HG03439 (cell line): ENCODE measurements around the gene ZNF526.
A peak's percentile ranks its signal among the peaks of the same experiment; 100 is the strongest.

Experiments
- ATAC-seq: cut with Tn5 transposase; IDR thresholded peaks from one replicate; pipeline ENCODE4 v1.9.1; 2021; ENCODE audit warnings: mild to moderate bottlenecking, moderate library complexity; ENCODE audit not compliant: unreplicated experiment

Gene ZNF526, protein sequence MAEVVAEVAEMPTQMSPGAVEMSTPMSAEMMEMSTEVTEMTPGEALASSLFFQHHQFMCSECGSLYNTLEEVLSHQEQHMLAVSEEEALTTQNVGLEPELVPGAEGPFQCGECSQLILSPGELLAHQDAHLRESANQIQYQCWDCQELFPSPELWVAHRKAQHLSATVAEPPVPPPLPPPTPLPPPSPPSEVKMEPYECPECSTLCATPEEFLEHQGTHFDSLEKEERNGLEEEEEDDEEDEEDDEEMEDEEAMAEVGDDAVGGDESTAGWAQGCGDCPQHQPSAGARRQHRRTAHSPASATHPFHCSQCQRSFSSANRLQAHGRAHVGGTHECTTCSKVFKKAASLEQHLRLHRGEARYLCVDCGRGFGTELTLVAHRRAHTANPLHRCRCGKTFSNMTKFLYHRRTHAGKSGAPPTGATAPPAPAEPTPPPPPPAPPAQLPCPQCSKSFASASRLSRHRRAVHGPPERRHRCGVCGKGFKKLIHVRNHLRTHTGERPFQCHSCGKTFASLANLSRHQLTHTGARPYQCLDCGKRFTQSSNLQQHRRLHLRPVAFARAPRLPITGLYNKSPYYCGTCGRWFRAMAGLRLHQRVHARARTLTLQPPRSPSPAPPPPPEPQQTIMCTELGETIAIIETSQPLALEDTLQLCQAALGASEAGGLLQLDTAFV

DNA sequence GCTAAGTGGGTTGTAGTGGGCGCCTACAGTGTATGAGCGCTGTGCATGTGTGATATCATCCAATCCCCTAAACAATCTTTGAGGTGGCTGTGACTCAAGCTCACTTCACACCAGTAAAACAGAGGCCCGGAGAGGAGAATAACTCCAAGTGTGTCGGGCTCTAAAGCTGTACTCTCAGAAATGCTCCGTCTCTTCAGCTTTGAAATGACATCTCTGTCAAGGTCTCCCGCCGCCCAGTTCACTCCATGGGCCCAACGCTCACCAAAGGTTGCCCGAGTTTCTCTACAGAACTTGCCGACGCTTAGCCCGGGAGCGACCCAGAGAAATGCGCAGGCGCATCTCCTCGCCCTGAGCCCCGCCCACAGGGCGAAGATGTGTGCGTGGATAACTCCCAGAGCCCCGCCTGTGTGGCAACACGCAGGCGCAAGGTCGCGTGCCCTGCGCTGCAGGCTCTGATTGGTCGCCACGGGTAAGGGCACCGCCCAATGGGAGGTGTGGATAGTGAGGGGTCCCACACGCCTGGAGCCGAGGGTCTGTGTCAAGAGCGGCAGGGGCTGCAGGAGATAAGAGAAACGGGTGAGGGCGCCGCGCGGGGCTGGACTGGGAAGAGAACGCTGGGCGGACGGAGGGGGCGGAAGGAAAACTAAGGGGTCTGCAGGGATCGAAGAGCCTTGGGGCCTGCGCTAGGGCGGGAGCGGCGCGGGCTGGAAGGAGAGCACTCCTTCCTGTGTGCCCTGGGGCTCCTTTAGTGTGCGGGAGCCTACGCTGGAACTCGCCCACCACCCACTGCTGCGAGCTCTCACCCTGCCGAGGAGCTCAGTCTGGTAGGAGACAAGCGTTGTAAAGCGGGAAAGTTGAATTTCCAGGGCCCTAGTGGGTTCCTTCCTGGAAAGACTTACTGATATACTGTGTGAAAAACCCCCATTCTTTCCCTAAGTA, at the start of gene ZNF526:
Gene ZNF526, plus strand, starts transcription at position 501 of the 939 bp plus-strand sequence. CDS start 4,092 bp downstream, outside the sequence.
- ATAC-seq, result peak; percentile 64

DNA sequence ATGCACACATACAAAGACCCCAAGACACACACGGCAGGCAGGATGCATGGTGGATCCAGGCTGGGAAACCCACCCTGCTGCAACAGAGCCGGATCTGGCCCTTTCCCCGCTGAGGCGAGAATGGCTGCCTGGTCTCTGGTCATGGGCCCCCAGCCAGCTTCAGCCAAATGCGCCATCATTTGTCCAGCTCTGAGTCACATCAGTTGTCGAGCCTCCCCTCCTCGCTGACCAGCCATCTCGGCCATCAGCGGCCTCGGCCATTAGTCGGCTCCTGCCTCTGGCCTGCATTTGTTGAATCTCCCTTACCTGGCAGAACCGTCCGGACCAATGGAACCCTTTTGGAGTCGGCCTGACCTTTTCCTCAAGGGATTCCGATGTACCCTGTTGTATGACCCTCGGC, 49.4 kb upstream of the ZNF526 start:
- no peak for ATAC-seq

DNA sequence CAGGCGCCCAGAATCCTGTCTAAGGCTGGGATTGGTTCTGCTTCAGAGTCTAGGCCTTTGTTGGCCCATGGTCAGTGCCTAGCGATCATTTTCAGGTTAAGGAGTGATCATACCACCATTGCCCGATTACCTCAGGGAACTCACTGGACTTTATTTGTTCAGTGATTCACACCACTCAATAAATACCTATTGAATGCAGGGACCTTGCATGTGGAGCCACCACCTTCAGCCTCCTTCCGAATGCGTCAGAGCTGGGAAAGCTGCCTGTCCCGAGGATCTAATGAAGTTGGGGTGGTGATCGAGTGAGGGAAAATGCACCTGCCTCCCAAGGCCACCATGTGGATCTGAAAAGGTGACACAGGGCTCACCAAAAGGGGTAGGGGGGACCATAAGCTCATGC, 47.9 kb upstream of the ZNF526 start:
- no peak for ATAC-seq

GRCh38 chr19:42173695-42174094, 46.4 kb upstream of the ZNF526 start:
- no peak for ATAC-seq

DNA sequence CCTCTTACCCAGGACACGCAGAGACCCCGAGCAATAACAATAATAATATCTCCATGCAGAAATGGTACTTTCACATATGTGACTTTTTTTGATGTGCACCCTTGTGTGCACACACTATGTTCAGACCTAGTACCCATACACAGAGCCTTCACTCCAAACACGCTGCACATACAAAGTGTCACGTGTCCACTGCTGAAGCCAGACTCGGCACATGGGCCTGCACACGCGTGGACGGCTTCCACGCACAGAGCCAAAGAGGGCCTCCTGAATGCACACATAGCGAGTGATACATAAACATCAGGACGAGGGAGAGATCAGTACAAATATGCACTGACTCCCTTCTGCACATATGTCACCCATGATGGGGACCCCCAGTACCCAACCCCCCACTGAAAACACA, 45.9 kb upstream of the ZNF526 start:
- ATAC-seq, result no peak

DNA sequence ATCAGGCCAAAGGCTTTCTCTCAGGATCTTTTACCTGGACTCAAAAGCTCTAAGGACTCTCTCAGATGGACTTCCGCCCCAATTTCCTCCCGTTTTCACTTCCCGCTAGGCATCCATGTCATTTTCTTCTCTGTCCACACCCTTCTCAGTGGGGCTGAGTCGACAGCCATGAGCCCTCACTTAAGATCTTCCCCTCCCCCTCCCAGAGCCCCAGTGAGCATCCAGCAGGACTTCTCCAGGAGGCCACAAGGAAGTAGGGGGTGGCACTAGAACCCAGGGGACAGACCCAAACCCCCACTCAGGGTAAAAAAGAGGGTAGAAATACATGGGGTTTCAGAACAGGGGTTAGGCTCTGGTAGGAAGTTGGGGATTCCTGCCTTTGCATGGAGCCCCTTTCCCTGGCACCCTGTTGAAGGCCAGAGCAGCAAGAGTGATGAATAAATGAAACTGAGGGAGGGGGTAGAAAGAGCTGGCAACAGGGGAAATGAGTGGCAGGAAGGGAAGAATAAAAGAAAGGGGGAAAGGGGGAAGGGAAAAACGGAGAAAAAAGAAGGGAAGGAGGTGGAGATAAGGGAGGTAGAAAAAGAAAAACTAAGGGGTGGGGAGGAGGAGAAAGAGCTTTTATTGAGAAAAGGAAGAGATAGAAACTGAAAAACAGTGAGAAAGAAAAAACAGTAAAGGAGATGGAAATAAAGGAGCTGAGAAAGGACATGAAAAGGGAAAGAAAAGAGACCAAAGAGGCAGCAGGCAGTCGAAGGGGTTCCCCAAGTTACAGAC, 45.0 kb upstream of the ZNF526 start:
- ATAC-seq, result no peak

GRCh38 chr19:42175952-42176648, 44.0 kb upstream of the ZNF526 start:
- ATAC-seq, result no peak

DNA sequence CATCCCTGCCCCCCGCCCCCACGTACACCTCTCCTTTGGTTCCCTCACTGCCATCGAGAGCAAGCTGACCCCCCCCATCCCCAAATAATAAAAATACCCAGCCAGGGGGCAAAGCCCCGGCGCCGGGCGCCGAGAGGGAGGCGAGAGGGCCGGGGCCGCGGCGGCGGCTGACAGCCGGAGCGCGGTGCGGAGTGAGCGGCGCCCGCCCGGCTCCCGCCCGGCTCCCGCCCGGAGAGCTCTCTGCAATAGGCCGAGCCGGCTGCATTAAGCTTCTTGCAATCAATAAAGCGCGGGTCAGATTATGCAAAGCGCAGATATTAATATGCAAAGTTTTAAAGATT, 43.5 kb upstream of the ZNF526 start:
- ATAC-seq, result no peak

GRCh38 chr19:42176990-42177685, 43.0 kb upstream of the ZNF526 start:
- ATAC-seq, result peak; percentile 74

GRCh38 chr19:42177686-42178019, 42.5 kb upstream of the ZNF526 start:
- no peak for ATAC-seq

GRCh38 chr19:42178791-42179674, 41.1 kb upstream of the ZNF526 start:
- no peak for ATAC-seq

DNA sequence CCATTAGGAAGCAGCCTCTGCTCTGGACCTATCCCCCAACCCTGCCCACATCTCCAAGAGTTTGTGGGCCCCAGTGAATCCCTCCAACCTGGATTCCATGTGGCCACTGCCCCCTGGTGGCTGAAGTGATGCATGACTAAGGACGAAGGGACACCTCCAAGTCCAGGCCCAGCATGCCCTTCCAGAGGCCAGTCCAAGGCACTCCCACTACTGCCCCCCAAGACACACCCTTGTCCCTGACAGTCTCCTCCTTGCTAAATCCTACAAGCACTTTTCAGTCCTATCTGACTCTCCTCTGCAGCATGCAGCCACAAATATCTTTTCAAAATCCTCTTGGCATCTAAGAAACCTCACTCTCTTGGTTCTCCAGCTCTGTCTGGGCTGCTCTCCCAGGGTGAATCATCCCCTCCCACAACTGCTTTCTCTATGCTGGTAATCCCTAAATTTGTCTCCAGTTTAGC, 35.7 kb upstream of the ZNF526 start:
- ATAC-seq, result no peak

DNA sequence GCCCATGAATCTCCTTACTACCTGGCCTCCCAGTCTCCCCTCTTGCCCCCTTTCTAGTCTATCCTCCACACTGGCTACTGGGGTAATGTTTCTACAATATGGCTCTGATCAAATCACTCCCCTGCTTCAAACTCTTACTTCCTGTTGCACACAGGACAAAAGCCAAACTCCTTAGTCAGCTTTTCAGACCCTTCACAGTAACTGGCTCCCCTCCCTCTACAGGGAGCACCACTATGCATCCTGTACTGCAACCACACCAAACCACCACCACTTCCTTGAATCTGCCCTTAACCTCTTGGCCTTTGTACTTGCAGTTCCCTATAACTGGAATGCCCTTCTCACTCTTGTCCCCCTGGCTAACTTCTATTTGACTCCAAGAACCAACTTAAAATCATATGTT, 34.8 kb upstream of the ZNF526 start:
- ATAC-seq, result no peak

GRCh38 chr19:42188665-42189064, 31.4 kb upstream of the ZNF526 start:
- ATAC-seq, result no peak

DNA sequence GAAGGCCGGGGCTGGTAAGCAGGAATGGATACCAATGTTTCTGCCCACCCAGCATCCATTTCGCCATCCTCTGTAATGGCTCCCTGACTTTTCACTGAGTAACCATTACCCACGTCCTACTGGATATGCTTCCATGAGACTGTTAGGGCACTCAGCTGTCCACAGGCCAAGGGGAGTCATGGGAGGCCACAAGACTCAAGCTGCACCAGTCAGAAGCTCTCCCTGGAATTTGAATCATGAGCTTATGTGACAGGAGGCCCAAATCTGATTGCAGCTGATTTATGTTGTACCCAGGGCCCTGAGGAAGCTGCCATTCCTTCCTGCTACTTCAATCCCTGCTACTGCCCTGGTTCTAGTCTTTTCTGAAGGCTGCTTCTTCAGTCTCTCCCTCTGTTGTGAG, 31.0 kb upstream of the ZNF526 start:
- no peak for ATAC-seq

DNA sequence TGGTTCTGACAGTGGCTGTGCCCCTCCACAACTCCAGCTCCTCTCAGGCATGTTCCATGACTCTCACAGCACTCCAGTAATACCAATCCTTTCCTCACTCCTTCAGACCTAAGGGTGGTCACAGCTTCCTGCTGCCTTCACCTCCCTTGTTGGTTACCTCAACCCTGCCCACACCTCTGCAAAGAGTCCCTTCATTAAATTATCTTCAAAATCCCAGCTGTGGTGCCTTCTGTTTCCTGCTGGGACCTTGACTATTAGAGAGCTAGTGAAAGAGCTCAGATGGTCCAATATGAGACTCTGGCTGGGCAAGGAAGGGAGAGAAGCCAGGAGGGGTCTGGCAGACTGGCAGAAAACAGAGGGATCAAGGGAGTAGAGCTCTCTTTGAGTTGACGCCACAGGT, 28.8 kb upstream of the ZNF526 start:
- ATAC-seq, result no peak

DNA sequence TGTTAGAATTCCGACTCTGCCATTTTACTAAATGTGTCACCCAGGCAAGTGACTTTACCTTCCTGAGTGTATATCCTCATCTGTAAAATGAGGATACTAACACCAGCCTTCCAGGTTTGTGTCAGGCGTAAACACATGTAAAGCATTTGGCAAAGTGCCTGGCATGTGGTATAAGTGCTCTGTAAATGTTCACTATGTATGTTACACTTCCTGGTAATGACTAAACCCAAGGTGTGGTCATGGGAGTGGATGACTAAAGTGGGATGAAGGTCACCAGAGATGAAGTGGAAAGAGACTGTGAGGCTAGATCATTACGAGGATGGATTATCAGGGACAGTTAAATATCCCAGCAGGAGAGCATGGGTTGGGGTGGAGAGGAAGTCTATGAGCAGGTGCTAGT, 28.3 kb upstream of the ZNF526 start:
- no peak for ATAC-seq

GRCh38 chr19:42193294-42193693, 26.8 kb upstream of the ZNF526 start:
- no peak for ATAC-seq

GRCh38 chr19:42193706-42194105, 26.4 kb upstream of the ZNF526 start:
- ATAC-seq, result no peak
